Measurements from ENCODE around the gene ASB4.

ASB4 gene

DNA sequence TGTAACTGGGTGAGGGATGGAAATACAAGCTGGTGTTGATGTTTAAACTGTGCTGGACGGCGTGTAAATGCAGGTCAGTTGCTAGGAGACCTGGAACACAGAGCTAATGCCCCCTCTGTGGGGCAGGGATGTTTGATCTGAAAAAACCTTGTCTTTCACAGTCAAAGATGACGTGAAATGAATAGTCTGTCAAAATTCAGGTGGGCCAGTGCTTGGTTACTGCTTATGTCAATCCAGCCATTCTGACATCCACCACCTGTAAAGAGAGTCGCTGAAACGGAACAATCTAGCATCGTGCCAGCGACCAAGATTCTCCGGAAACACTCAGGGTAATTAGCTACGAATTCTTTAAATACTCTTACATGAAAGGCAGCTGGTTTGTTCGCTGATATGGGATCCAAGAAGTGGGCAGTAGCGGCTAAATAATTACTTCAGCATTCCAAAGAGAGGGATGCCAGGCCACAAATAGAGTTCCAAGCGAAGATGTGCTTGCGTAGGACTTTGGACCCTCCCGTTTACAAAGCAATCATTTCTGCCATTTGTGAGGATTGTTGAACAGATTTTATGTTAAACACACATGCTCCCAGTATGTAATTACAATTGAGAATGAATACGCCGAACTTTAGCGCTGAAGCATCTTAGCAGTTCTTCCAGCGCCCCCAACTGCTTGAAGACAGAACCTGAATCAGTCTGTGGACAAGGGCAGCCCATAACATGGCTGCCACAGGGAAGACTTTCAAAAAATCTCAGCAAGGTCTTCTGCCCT lies 7.3 kb upstream of the ASB4 start:
- Histone ChIP-seq H3K27ac (ENCODE audit: low read length) (no peak overlapping the region), H3K9me3 (ENCODE audit: control insufficient read depth, insufficient read depth, low read length) (no peaks in the 10 kb centered on the region), H3K36me3 (ENCODE audit: control insufficient read depth, insufficient read depth, low read length) (no peaks in the 10 kb centered on the region), H3K27me3 (ENCODE audit: control insufficient read depth, insufficient read depth, low read length) (no peaks in the 10 kb centered on the region), H3K4me3 (ENCODE audit: low read length) (no peak overlapping the region), H3K4me1 (ENCODE audit: control insufficient read depth, insufficient read depth, low read length) (no peaks in the 10 kb centered on the region)
- WGBS (ENCODE audit: insufficient coverage, insufficient read length), result no CpG with 5 or more reads among the region's 18 CpGs
- no peak for DNase-seq (ENCODE audit: low read depth, low spot score)

DNA sequence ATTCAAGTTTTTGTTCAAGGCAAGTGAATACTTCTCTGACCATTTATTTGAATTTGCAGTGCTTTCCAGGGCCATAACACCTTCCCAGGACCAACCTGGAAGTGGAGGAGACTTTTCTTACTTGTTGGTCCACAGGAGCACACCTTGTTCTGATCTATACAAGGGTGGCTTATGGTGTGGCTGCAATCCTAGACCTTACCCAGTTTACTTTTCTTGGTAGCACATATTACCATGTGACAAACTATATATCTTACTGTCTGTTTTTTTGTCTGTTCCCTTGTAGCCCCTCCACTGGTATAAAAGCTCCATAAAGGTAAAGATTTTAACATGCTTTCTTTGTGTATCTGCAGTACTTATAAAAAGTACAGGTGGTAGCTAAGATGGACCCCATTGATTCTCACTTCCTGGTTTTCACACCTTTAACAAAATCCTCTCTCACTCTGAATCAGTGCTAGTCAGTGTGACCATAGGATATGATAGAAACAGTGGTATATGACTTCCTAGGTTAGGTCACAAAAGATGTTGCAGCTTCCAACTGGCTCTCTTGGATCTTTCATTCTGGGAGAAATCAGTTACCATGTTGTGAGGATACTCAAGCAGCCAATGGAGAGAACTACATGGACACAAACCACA lies 5.6 kb upstream of the ASB4 start:
- H3K4me1 ChIP-seq (ENCODE audit: control insufficient read depth, insufficient read depth, low read length), result no peaks in the 10 kb centered on the region
- DNase-seq (ENCODE audit: low read depth, low spot score), result no peak
- no peaks in the 10 kb centered on the region for H3K9me3 ChIP-seq (ENCODE audit: control insufficient read depth, insufficient read depth, low read length)
- H3K4me3 ChIP-seq (ENCODE audit: low read length), result no peak overlapping the region
- H3K27ac ChIP-seq (ENCODE audit: low read length), result no peak overlapping the region
- H3K36me3 ChIP-seq (ENCODE audit: control insufficient read depth, insufficient read depth, low read length), result no peaks in the 10 kb centered on the region
- no peaks in the 10 kb centered on the region for H3K27me3 ChIP-seq (ENCODE audit: control insufficient read depth, insufficient read depth, low read length)

DNA sequence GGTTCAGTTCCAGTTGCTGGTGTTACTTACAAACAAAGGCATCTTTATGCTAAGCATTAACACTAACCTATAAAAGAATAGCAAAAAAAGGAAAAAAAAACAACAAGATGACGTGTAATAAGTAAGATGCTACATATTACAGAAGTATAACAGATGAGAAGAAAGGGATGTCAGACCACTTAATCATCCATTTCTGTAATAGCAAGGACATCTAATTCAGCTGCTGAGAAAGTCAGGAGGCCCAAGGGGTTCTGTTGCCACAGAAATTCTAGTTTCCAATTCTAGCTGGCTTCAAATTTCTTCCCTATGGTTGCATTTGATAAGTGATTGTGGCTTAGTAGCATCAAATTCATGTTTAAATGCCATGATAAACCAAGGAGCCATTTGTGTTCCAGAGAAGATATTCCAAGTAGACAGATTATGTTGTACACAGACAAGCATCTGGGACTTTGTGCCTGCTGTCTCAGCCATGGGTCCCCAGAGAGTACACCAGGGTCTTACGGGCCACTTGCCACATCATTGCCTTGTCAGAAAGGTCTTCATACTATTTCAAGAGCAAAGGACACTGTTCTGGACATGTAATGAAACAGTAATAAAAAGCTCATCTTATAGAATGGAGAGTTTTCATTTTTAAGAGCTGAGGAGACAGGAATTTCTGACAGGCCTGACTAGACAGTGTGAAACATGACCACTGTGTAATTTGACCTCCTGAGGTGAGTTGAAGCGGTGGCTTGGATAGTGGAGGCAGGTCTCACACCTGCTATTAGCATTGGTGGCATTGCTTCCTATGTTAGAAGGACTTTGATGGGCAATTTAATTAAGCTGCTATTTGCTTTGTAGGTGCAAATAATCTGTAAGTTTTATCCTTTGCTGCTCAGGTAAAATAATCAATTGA lies 4.2 kb upstream of the ASB4 start:
- no peaks in the 10 kb centered on the region for H3K4me1 ChIP-seq (ENCODE audit: control insufficient read depth, insufficient read depth, low read length)
- H3K36me3 ChIP-seq (ENCODE audit: control insufficient read depth, insufficient read depth, low read length), result no peaks in the 10 kb centered on the region
- no peaks in the 10 kb centered on the region for H3K27me3 ChIP-seq (ENCODE audit: control insufficient read depth, insufficient read depth, low read length)
- WGBS (ENCODE audit: insufficient coverage, insufficient read length), result no CpG with 5 or more reads among the region's 3 CpGs
- no peaks in the 10 kb centered on the region for H3K9me3 ChIP-seq (ENCODE audit: control insufficient read depth, insufficient read depth, low read length)
- H3K4me3 ChIP-seq (ENCODE audit: low read length), result no peak overlapping the region
- no peak for DNase-seq (ENCODE audit: low read depth, low spot score)
- H3K27ac ChIP-seq (ENCODE audit: low read length), result no peak overlapping the region

DNA sequence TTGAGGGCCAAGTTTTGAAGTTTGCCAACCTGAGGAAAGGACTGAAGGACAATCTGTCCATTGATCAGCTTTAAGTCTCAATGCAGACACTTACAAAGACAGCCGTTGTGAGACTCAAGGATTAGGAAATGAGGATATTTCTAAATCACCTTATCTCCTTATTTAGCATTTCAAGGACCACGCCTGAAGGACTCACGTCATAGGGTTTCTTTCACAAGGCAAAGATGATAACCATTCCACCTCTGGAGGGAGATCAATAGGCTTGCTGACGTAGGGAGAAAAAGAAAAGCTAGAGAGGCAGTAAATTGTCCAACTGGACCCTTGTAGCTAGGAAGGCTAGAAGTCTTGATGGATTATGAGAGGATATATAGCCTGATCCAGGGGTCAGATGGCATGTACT lies 3.3 kb upstream of the ASB4 start:
- Histone ChIP-seq H3K4me1 (ENCODE audit: control insufficient read depth, insufficient read depth, low read length) (no peaks in the 10 kb centered on the region), H3K36me3 (ENCODE audit: control insufficient read depth, insufficient read depth, low read length) (no peaks in the 10 kb centered on the region), H3K4me3 (ENCODE audit: low read length) (no peak overlapping the region), H3K9me3 (ENCODE audit: control insufficient read depth, insufficient read depth, low read length) (no peaks in the 10 kb centered on the region), H3K27me3 (ENCODE audit: control insufficient read depth, insufficient read depth, low read length) (no peaks in the 10 kb centered on the region), H3K27ac (ENCODE audit: low read length) (no peak overlapping the region)
- no CpG with 5 or more reads among the region's 4 CpGs for WGBS (ENCODE audit: insufficient coverage, insufficient read length)
- no peak for DNase-seq (ENCODE audit: low read depth, low spot score)

DNA sequence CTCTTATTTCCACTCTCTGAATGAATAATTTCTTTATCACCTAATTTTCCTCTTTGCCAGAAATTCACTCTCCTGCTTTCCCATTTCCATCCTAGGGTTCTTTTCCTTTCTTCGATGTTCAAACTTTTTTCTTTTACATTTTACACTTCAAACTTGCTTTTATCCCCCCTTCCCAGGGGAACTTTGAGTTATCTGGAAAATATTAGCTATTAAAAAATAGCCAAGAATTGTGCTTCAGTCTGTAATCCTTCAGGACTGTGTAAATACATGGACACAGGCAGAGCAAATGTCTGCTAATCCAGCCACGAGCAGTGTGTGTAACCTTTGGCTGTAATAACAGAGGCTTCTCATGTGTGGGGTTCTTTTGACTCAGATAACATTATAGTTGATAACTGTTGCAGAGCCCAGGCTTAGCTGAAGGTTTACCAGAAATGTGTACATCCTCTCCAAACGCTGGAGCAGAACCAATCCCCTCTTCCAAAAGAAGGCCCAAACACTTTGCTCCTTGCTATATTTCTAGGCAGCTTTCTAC lies 4.6 kb downstream of the ASB4 start:
- 100% methylated on average over 1 of the region's 3 CpGs for WGBS (ENCODE audit: insufficient coverage, insufficient read length)

DNA sequence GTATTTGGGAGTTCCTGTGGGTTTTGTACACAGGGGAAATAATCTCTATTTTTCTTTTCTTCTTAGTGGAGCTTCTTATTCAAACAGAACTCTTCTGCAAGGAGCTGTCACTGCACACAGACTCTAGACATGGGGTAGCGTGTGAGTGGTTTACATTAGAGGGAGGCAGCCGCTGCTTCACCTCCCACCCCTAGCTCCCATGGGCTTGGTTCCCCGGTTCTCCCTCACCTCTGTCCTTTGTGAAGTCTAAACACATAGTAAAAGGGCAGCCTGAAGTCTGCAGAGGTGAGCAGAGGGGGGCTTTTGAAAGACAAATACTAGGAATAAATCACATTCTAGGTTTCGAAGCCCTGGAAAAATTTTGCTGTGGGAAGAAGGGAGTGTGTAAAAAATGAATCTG lies 5.5 kb downstream of the ASB4 start:
- H3K27me3 ChIP-seq (ENCODE audit: control insufficient read depth, insufficient read depth, low read length), result no peaks in the 10 kb centered on the region
- DNase-seq (ENCODE audit: low read depth, low spot score), result no peak
- no peak overlapping the region for H3K27ac ChIP-seq (ENCODE audit: low read length)
- H3K4me1 ChIP-seq (ENCODE audit: control insufficient read depth, insufficient read depth, low read length), result peaks cover 2% of the 10 kb centered on the region; the same call in 1 of the 2 replicates
- H3K36me3 ChIP-seq (ENCODE audit: control insufficient read depth, insufficient read depth, low read length), result no peaks in the 10 kb centered on the region
- no peaks in the 10 kb centered on the region for H3K9me3 ChIP-seq (ENCODE audit: control insufficient read depth, insufficient read depth, low read length)
- WGBS (ENCODE audit: insufficient coverage, insufficient read length), result no CpG with 5 or more reads among the region's 4 CpGs
- no peak overlapping the region for H3K4me3 ChIP-seq (ENCODE audit: low read length)

More for the DNA sequence above, 4.6 kb downstream of the ASB4 start:
- H3K36me3 ChIP-seq (ENCODE audit: control insufficient read depth, insufficient read depth, low read length), result no peaks in the 10 kb centered on the region
- DNase-seq (ENCODE audit: low read depth, low spot score), result no peak
- no peak overlapping the region for H3K4me3 ChIP-seq (ENCODE audit: low read length)
- H3K9me3 ChIP-seq (ENCODE audit: control insufficient read depth, insufficient read depth, low read length), result no peaks in the 10 kb centered on the region
- H3K27me3 ChIP-seq (ENCODE audit: control insufficient read depth, insufficient read depth, low read length), result no peaks in the 10 kb centered on the region
- H3K27ac ChIP-seq (ENCODE audit: low read length), result no peak overlapping the region
- H3K4me1 ChIP-seq (ENCODE audit: control insufficient read depth, insufficient read depth, low read length), result peaks cover 2% of the 10 kb centered on the region; the same call in 1 of the 2 replicates

DNA sequence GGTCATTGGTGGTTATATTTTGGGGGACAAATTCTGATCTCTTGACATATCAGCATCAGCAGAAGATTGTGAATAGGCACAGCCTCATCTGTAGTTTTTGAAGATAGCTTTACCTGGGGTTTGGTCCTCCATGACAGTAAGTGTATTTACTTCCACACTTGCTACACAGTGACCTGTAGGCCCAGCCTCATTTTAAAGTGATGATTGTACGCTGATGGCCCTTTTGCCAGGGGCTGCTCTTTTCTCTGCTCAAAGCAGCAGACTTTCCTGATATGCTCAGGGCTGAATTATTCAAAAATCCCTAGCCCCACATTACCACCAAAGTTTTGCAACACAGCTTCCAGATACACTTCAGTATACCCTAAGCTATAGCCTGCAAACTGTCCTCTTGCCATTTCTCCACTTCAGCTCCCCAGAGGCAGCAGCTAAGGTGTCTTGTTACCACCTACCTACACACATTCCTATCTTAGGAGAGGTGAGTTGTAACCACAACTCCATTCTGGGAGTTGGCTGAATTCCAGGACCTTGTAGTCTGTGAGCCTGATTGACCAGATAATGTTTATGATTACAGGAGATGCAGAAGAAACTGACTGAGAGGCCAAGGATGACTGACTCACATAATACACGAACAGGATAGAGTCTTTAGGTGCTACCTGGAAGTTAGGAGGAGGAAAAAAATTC lies 6.0 kb downstream of the ASB4 start:
- no peak overlapping the region for H3K27ac ChIP-seq (ENCODE audit: low read length)
- H3K9me3 ChIP-seq (ENCODE audit: control insufficient read depth, insufficient read depth, low read length), result no peaks in the 10 kb centered on the region
- no peaks in the 10 kb centered on the region for H3K36me3 ChIP-seq (ENCODE audit: control insufficient read depth, insufficient read depth, low read length)
- H3K4me1 ChIP-seq (ENCODE audit: control insufficient read depth, insufficient read depth, low read length), result peaks cover 2% of the 10 kb centered on the region; the same call in 1 of the 2 replicates
- H3K4me3 ChIP-seq (ENCODE audit: low read length), result no peak overlapping the region
- no peaks in the 10 kb centered on the region for H3K27me3 ChIP-seq (ENCODE audit: control insufficient read depth, insufficient read depth, low read length)
- DNase-seq (ENCODE audit: low read depth, low spot score), result no peak
- no CpG with 5 or more reads among the region's 2 CpGs for WGBS (ENCODE audit: insufficient coverage, insufficient read length)

DNA sequence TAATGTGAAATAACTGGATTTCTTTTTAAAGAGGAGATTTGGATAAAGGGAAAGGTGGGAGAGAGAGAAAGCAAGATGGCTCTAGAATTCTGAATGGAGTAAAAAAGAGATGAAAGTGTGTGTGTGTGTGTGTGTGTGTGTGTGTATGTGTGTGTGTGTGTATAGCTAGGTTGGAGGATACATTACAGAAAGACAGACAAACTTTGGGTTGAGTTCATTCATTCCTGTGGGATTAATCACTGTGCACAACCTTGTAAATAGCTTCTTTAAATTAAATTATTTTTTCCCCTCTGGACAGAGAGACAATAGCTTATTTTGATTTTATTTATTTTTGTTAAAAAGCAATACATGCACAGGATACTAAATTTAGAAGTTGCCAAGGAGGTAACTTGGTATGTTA lies 7.5 kb downstream of the ASB4 start:
- H3K27ac ChIP-seq (ENCODE audit: low read length), result no peak overlapping the region

DNA sequence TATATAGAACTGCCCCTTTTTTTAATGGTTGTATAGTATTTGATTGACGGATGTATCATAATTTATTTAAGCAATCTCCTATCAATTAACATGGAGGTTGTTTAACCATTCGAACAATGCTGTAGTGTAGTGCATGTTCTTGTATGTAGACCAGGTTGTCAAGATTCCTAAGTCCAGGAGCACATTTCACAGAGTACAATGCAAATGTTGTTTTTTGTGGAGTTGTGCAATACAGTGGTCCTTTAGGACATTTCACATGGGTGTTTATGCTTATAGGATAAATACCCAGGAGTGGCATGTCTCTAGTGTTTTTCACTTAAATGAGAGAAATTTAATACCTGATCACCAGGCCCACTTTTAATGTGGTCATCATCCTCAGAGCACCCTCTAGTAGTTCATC lies 8.1 kb downstream of the ASB4 start:
- WGBS (ENCODE audit: insufficient coverage, insufficient read length), result no CpG with 5 or more reads among the region's 2 CpGs
- no peak overlapping the region for H3K27ac ChIP-seq (ENCODE audit: low read length)
- H3K4me3 ChIP-seq (ENCODE audit: low read length), result no peak overlapping the region
- no peaks in the 10 kb centered on the region for H3K9me3 ChIP-seq (ENCODE audit: control insufficient read depth, insufficient read depth, low read length)
- H3K4me1 ChIP-seq (ENCODE audit: control insufficient read depth, insufficient read depth, low read length), result peaks cover 2% of the 10 kb centered on the region; the same call in 1 of the 2 replicates
- no peaks in the 10 kb centered on the region for H3K36me3 ChIP-seq (ENCODE audit: control insufficient read depth, insufficient read depth, low read length)
- DNase-seq (ENCODE audit: low read depth, low spot score), result no peak
- no peaks in the 10 kb centered on the region for H3K27me3 ChIP-seq (ENCODE audit: control insufficient read depth, insufficient read depth, low read length)

More for the DNA sequence above, 7.5 kb downstream of the ASB4 start:
- Histone ChIP-seq H3K4me1 (ENCODE audit: control insufficient read depth, insufficient read depth, low read length) (peaks cover 2% of the 10 kb centered on the region; the same call in 1 of the 2 replicates), H3K36me3 (ENCODE audit: control insufficient read depth, insufficient read depth, low read length) (no peaks in the 10 kb centered on the region), H3K9me3 (ENCODE audit: control insufficient read depth, insufficient read depth, low read length) (no peaks in the 10 kb centered on the region), H3K27me3 (ENCODE audit: control insufficient read depth, insufficient read depth, low read length) (no peaks in the 10 kb centered on the region), H3K4me3 (ENCODE audit: low read length) (no peak overlapping the region)
- no peak for DNase-seq (ENCODE audit: low read depth, low spot score)

Measured in iPS DF 6.9 (cell line).